NCI-H1694 treated with DMSO at 0.1 percent for 48 hours (cell line): ENCODE data around the gene FGA.

Experiments
- DNase-seq: peaks from one replicate; lab custom pipeline; 2025; lab: John Stamatoyannopoulos, UW

The FGA gene

GRCh38 chr4:154590329-154591006, at the start of gene FGA:
TSS of gene FGA (minus strand) at chr4:154590742. CDS start at chr4:154590687, 55 bp downstream.
- no peak for DNase-seq

- DNase-seq = no peak
Observed at GRCh38 chr4:154634058-154634457, 43.5 kb upstream of the FGA start.

- no peak for DNase-seq
Observed at GRCh38 chr4:154631828-154632227, 41.3 kb upstream of the FGA start.

GRCh38 chr4:154630324-154630723, 39.8 kb upstream of the FGA start:
- no peak for DNase-seq

GRCh38 chr4:154626793-154627484, 36.4 kb upstream of the FGA start:
- DNase-seq = no peak

- DNase-seq = no peak
Observed at GRCh38 chr4:154625971-154626370, 35.4 kb upstream of the FGA start.

GRCh38 chr4:154623995-154624394, 33.5 kb upstream of the FGA start:
- no peak for DNase-seq

GRCh38 chr4:154623436-154623835, 32.9 kb upstream of the FGA start:
- DNase-seq = no peak

- DNase-seq = peak; percentile 14
Observed at GRCh38 chr4:154622598-154622997, 32.1 kb upstream of the FGA start.

GRCh38 chr4:154620111-154620510, 29.6 kb upstream of the FGA start:
- no peak for DNase-seq

- DNase-seq = peak; percentile 24
Observed at GRCh38 chr4:154618708-154619315, 28.3 kb upstream of the FGA start.

GRCh38 chr4:154617820-154618317, 27.3 kb upstream of the FGA start:
- no peak for DNase-seq

- DNase-seq = no peak
Observed at GRCh38 chr4:154616731-154617130, 26.2 kb upstream of the FGA start.

GRCh38 chr4:154616287-154616686, 25.7 kb upstream of the FGA start:
- no peak for DNase-seq

GRCh38 chr4:154615211-154615610, 24.7 kb upstream of the FGA start:
- DNase-seq = no peak

GRCh38 chr4:154614306-154614705, 23.8 kb upstream of the FGA start:
- DNase-seq = no peak

GRCh38 chr4:154612472-154613414, 22.2 kb upstream of the FGA start, which contains the start of gene FGG:
TSS of gene FGG (minus strand) at chr4:154612656. CDS start at chr4:154612609, 47 bp downstream.
- no peak for DNase-seq

- DNase-seq = no peak
Observed at GRCh38 chr4:154611833-154612232, 21.3 kb upstream of the FGA start.

- DNase-seq = no peak
Observed at GRCh38 chr4:154610582-154610981, 20.0 kb upstream of the FGA start.

- no peak for DNase-seq
Observed at GRCh38 chr4:154609532-154609931, 19.0 kb upstream of the FGA start.

- DNase-seq = no peak
Observed at GRCh38 chr4:154608361-154609252, 18.1 kb upstream of the FGA start.
